Liver (tissue), 9 donors: ENCODE results near the gene ANGPT4. TPM values are rescaled to one million over a fixed set of nuclear protein-coding genes. Genes with fewer than 3 reads are reported as not detected.
A peak's percentile ranks its signal among the peaks of the same experiment; 100 is the strongest.

ENCODE experiments used
- DNase-seq: peaks from one replicate; pipeline ENCODE4 v3.0.0-alpha.2; 2017; ENCODE audit warnings: low spot score
- H3K27ac ChIP-seq, 2 donors: one replicate each; pipeline ENCODE4 v1.7.0; 2013; ENCODE audit warnings: inconsistent platforms in 2 of 2, low read length in 2 of 2, control low read depth in 1 of 2, low read depth in 1 of 2, mild to moderate bottlenecking in 1 of 2
- H3K27me3 ChIP-seq, 4 donors: one replicate each; pipeline versions ENCODE4 v1.6.1 to v1.7.0; 2013; ENCODE audit warnings: low read length in 3 of 4, inconsistent platforms in 1 of 4, mild to moderate bottlenecking in 1 of 4, moderate library complexity in 1 of 4; ENCODE audit not compliant: control insufficient read depth in 4 of 4, insufficient read depth in 4 of 4
- H3K36me3 ChIP-seq, 4 donors: one replicate each; pipeline versions ENCODE4 v1.6.1 to v1.7.0; 2013; ENCODE audit warnings: low read length in 3 of 4, mild to moderate bottlenecking in 3 of 4, low read depth in 1 of 4, moderate library complexity in 1 of 4; ENCODE audit not compliant: control insufficient read depth in 4 of 4, insufficient read depth in 3 of 4
- H3K4me1 ChIP-seq, 4 donors: one replicate each; pipeline versions ENCODE4 v1.6.1 to v1.7.0; 2013; ENCODE audit warnings: low read length in 3 of 4, mild to moderate bottlenecking in 3 of 4, moderate library complexity in 1 of 4; ENCODE audit not compliant: control insufficient read depth in 4 of 4, insufficient read depth in 4 of 4
- H3K4me3 ChIP-seq, 3 donors: one replicate each; pipeline versions ENCODE4 v1.6.1 to v1.7.0; 2013; ENCODE audit warnings: low read length in 3 of 3, control low read depth in 1 of 3, low read depth in 1 of 3, mild to moderate bottlenecking in 1 of 3
- H3K9ac ChIP-seq, 2 donors: one replicate each; pipeline ENCODE4 v1.7.0; 2013; ENCODE audit warnings: low read length in 2 of 2, mild to moderate bottlenecking in 2 of 2, moderate library complexity in 2 of 2, control low read depth in 1 of 2, low read depth in 1 of 2
- H3K9me3 ChIP-seq, 4 donors: one replicate each; pipeline versions ENCODE4 v1.6.1 to v1.7.0; 2013; ENCODE audit warnings: low read length in 3 of 4; ENCODE audit not compliant: control insufficient read depth in 4 of 4
- FOXA2 ChIP-seq: IDR thresholded peaks from 2 replicates; pipeline ENCODE4 v1.6.1; 2016; ENCODE audit warnings: antibody characterized with exemption
- GABPA ChIP-seq, 2 donors: IDR thresholded peaks in 1 of 2; conservative IDR thresholded peaks in 1 of 2; 2 replicates each; pipeline ENCODE4 v1.6.1; 2016; ENCODE audit warnings: antibody characterized with exemption in 2 of 2, mild to moderate bottlenecking in 1 of 2, moderate library complexity in 1 of 2
- JUND ChIP-seq, 2 donors: IDR thresholded peaks; 2 replicates each; pipeline ENCODE4 v1.6.1; 2016; ENCODE audit warnings: antibody characterized with exemption in 2 of 2
- NR2F2 ChIP-seq: IDR thresholded peaks from 2 replicates; pipeline ENCODE4 v1.6.1; 2016; ENCODE audit warnings: antibody characterized with exemption
- RAD21 ChIP-seq, 2 donors: IDR thresholded peaks; 2 replicates each; pipeline ENCODE4 v1.6.1; 2016; ENCODE audit warnings: antibody characterized with exemption in 2 of 2, mild to moderate bottlenecking in 2 of 2
- RXRA ChIP-seq, 2 donors: IDR thresholded peaks; 2 replicates each; pipeline ENCODE4 v1.6.1; 2017 to 2018; ENCODE audit warnings: antibody characterized with exemption in 2 of 2, mild to moderate bottlenecking in 1 of 2
- SP1 ChIP-seq: IDR thresholded peaks from 2 replicates; pipeline ENCODE4 v1.6.1; 2018; ENCODE audit warnings: antibody characterized with exemption, mild to moderate bottlenecking
- YY1 ChIP-seq: IDR thresholded peaks from 2 replicates; pipeline ENCODE4 v1.6.1; 2016; ENCODE audit warnings: antibody characterized with exemption, mild to moderate bottlenecking
- WGBS: extraction: QIAGEN DNeasy Blood & Tissue Kit; methylation state at CpG from one replicate; pipeline ENCODE4 v1.1.7; 2013; 5-methylcytosine and 5-hydroxymethylcytosine counted together
- polyA plus RNA-seq, 2 donors: library from polyadenylated mRNA; stranded (reverse) in 1 of 2; unstranded in 1 of 2; fragments of 200-250 nt in 1 of 2; fragments of >200 nt in 1 of 2; fragmentation: Nextera tagmentation in 1 of 2; extraction: Ambion mirVana in 1 of 2; gene quantifications; one replicate each; pipeline versions ENCODE4 v1.2.1 to v1.2.3, GENCODE V29; 2013 to 2015
- total RNA-seq, 2 donors: library from RNA; depleted of rRNA; stranded (reverse); fragments of >200 nt; gene quantifications; one replicate each; pipeline ENCODE4 v1.2.3, GENCODE V29; 2014
- TF ChIP-seq, protein P1 (sequence below): IDR thresholded peaks from 2 replicates; pipeline ENCODE4 v1.6.1; 2016; ENCODE audit warnings: antibody characterized with exemption
- TF ChIP-seq, protein P2 (sequence below): IDR thresholded peaks from 2 replicates; pipeline ENCODE4 v1.6.1; 2016; ENCODE audit warnings: antibody characterized with exemption
- TF ChIP-seq, protein P3 (sequence below): IDR thresholded peaks from 2 replicates; pipeline ENCODE4 v1.6.1; 2016; ENCODE audit warnings: antibody characterized with exemption, mild to moderate bottlenecking
- TF ChIP-seq, protein P4 (sequence below): IDR thresholded peaks from 2 replicates; pipeline ENCODE4 v1.6.1; 2016; ENCODE audit warnings: antibody characterized with exemption
- TF ChIP-seq, protein P5 (sequence below): fragments of 150-350 bp; IDR thresholded peaks from 2 replicates; pipeline ENCODE4 v1.5.1; 2017; ENCODE audit warnings: improper control_type of control experiment, low read depth, low read length; ENCODE audit not compliant: missing input control
- donor health status: healthy.
- donor health status: healthy.
- donor health status: healthy.
- donor health status: healthy.
- donor health status: healthy.

ANGPT4 gene
- total and polyA plus RNA-seq, 4 donors: 0.05 to 0.13 (median 0.08) TPM

DNA sequence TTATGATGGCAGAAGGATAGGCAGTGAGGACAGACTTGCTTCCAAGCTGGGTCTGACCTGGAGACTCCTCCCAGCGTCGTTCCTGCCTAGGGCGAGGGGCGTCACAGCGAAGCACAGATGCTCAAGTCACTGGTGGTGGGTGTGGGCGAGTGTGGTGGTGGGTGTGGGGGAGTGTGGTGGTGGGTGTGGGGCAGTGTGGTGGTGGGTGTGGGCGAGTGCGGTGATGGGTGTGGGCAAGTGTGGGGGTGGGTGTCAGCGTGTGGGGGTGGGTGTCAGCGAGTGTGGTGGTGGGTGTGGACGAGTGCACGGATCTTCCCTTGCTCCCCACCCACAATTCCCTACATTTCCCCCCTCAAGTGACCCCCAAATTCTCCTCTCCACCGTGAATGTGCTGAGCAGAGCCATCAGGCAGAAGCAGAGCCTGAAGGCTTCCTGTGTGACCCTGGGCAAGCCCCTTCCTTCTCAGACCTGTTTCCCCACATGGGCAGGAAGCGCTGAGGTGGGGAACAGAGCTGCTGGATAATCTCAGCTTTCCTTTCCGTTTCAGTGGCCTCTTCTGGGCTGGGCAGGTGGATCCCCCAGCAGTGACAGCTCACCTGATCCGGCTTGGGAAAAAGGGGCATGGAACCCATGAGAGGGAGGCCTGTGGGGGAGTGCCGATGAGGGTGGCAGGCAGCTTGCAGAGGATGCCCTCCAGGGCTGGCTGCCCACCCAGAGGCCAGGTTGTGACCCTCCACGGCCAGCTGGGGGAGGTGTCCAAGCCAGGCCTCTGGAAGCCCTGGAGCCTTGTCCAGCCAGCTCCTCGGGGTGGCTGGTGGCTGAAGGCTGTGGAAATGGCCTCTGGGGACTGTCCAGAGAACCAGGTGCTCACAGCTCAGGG is 43.0 kb upstream of the ANGPT4 start (continued):
- no peak for TF ChIP-seq YY1
- no peak for TF ChIP-seq FOXA2
- TF ChIP-seq, protein P1, sequence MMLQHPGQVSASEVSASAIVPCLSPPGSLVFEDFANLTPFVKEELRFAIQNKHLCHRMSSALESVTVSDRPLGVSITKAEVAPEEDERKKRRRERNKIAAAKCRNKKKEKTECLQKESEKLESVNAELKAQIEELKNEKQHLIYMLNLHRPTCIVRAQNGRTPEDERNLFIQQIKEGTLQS: no peak

DNA sequence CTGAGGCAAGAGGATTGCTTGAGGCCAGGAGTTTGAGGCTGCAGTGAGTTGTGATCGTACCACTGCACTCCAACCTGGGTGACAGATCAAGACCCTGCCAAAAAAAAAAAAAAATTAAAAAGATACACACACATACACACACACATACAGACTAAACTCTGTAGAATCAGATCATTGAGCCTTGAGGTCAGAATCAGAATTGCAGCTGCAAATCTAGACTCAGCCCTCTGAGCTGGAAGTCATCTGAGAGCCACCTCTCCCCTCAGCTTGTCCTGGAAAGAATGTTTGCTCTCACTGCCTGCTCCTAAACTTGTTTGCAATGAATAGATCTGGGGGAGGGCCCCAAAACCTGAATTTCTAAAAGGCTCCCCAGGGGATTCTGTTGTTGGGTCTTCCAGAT is 41.4 kb upstream of the ANGPT4 start:
- Histone ChIP-seq H3K4me3 (no peak overlapping the region), H3K27me3 (peaks cover 0 to 8% (median 0%) of the 10 kb centered on the region in 4 donors), H3K4me1 (peaks cover 0 to 4% (median 0%) of the 10 kb centered on the region in 4 donors), H3K9me3 (no peaks in the 10 kb centered on the region), H3K36me3 (no peaks in the 10 kb centered on the region), H3K27ac (no peak overlapping the region), H3K9ac (no peak overlapping the region)
- no peak for DNase-seq
- TF ChIP-seq, protein P2, sequence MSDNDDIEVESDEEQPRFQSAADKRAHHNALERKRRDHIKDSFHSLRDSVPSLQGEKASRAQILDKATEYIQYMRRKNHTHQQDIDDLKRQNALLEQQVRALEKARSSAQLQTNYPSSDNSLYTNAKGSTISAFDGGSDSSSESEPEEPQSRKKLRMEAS: no peak
- no peak for TF ChIP-seq NR2F2
- TF ChIP-seq RAD21 (IDR thresholded peaks at IDR 0.05): peak in 1 of 2 donors; percentile 6
- TF ChIP-seq, protein P3, sequence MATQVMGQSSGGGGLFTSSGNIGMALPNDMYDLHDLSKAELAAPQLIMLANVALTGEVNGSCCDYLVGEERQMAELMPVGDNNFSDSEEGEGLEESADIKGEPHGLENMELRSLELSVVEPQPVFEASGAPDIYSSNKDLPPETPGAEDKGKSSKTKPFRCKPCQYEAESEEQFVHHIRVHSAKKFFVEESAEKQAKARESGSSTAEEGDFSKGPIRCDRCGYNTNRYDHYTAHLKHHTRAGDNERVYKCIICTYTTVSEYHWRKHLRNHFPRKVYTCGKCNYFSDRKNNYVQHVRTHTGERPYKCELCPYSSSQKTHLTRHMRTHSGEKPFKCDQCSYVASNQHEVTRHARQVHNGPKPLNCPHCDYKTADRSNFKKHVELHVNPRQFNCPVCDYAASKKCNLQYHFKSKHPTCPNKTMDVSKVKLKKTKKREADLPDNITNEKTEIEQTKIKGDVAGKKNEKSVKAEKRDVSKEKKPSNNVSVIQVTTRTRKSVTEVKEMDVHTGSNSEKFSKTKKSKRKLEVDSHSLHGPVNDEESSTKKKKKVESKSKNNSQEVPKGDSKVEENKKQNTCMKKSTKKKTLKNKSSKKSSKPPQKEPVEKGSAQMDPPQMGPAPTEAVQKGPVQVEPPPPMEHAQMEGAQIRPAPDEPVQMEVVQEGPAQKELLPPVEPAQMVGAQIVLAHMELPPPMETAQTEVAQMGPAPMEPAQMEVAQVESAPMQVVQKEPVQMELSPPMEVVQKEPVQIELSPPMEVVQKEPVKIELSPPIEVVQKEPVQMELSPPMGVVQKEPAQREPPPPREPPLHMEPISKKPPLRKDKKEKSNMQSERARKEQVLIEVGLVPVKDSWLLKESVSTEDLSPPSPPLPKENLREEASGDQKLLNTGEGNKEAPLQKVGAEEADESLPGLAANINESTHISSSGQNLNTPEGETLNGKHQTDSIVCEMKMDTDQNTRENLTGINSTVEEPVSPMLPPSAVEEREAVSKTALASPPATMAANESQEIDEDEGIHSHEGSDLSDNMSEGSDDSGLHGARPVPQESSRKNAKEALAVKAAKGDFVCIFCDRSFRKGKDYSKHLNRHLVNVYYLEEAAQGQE: no peak
- TF ChIP-seq, protein P4, sequence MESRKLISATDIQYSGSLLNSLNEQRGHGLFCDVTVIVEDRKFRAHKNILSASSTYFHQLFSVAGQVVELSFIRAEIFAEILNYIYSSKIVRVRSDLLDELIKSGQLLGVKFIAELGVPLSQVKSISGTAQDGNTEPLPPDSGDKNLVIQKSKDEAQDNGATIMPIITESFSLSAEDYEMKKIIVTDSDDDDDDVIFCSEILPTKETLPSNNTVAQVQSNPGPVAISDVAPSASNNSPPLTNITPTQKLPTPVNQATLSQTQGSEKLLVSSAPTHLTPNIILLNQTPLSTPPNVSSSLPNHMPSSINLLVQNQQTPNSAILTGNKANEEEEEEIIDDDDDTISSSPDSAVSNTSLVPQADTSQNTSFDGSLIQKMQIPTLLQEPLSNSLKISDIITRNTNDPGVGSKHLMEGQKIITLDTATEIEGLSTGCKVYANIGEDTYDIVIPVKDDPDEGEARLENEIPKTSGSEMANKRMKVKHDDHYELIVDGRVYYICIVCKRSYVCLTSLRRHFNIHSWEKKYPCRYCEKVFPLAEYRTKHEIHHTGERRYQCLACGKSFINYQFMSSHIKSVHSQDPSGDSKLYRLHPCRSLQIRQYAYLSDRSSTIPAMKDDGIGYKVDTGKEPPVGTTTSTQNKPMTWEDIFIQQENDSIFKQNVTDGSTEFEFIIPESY: no peak
- no peak for TF ChIP-seq GABPA (IDR thresholded peaks at IDR 0.05 in 1 of 2, conservative IDR thresholded peaks at IDR 0.05 in 1 of 2)
- WGBS: 87% methylated on average over 1 of the region's 1 CpG

DNA sequence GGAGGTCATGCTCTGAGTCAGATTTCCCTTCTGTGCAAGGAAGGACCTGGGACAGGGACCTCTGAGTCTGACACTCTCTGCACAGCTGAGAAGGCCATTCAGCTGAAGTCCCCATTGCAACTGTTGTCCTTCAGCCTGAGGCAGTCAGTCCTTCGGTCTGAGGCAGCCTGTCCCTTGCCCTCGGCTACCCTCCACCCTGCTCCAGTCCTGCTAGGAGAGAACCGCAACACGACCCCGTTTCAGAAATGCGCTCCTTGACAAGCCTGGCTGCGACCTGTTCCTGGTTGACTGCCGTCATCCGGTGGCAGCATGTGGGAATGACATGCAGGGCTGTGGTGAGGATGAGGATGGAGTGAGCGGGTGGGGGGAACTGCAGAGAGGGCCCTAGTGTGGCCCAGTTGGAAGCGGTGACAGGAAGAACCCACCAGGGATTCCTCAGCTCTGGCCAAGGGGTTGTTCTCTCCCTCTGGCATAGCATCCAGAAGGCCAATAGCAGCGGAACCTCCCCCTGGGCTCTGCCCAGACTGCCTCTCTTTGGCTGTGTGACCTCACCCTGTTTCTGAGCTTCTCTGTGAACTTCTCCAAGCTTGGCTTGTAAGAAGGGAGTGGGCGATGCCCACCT is 40.3 kb upstream of the ANGPT4 start:
- H3K4me1 ChIP-seq: peaks cover 0 to 4% (median 0%) of the 10 kb centered on the region in 4 donors
- H3K36me3 ChIP-seq: no peaks in the 10 kb centered on the region
- H3K4me3 ChIP-seq: no peak overlapping the region
- H3K9ac ChIP-seq: no peak overlapping the region
- 11% methylated on average over 13 of the region's 13 CpGs for WGBS
- H3K9me3 ChIP-seq: no peaks in the 10 kb centered on the region
- DNase-seq: peak; percentile 81
- H3K27ac ChIP-seq: no peak overlapping the region
- H3K27me3 ChIP-seq: peaks cover 0 to 8% (median 0%) of the 10 kb centered on the region in 4 donors
- TF ChIP-seq, protein P1: no peak
- TF ChIP-seq RAD21 (IDR thresholded peaks at IDR 0.05) (peak; percentile 98 to 100), RXRA (IDR thresholded peaks at IDR 0.05) (no peak), FOXA2 (no peak), NR2F2 (no peak), SP1 (no peak), JUND (IDR thresholded peaks at IDR 0.05) (no peak), YY1 (no peak)
- TF ChIP-seq, protein P5, sequence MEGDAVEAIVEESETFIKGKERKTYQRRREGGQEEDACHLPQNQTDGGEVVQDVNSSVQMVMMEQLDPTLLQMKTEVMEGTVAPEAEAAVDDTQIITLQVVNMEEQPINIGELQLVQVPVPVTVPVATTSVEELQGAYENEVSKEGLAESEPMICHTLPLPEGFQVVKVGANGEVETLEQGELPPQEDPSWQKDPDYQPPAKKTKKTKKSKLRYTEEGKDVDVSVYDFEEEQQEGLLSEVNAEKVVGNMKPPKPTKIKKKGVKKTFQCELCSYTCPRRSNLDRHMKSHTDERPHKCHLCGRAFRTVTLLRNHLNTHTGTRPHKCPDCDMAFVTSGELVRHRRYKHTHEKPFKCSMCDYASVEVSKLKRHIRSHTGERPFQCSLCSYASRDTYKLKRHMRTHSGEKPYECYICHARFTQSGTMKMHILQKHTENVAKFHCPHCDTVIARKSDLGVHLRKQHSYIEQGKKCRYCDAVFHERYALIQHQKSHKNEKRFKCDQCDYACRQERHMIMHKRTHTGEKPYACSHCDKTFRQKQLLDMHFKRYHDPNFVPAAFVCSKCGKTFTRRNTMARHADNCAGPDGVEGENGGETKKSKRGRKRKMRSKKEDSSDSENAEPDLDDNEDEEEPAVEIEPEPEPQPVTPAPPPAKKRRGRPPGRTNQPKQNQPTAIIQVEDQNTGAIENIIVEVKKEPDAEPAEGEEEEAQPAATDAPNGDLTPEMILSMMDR: peak; percentile 97
- TF ChIP-seq, protein P4: no peak
